ENCODE data around the gene ADGRB3.

DNA sequence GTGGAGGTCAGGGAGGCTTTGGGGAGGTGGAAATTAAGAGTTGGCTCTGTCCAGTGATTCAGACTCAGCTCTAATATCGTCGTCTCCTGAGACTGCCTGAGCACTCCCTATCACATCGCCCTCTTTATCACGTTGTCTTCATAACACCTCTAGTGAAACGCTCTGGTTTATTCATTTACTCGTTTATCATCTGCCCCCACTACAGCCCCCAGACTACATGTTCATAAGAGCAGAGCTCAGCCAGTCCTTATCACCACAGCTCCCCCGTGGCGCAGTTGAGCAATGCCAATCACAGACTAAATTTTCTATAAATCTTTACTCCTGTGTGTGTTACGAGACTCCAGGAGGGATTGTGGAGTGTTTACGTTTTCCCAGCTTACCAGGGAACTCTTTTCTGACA lies 316.2 kb downstream of the ADGRB3 start:
- TF ChIP-seq, protein P1, sequence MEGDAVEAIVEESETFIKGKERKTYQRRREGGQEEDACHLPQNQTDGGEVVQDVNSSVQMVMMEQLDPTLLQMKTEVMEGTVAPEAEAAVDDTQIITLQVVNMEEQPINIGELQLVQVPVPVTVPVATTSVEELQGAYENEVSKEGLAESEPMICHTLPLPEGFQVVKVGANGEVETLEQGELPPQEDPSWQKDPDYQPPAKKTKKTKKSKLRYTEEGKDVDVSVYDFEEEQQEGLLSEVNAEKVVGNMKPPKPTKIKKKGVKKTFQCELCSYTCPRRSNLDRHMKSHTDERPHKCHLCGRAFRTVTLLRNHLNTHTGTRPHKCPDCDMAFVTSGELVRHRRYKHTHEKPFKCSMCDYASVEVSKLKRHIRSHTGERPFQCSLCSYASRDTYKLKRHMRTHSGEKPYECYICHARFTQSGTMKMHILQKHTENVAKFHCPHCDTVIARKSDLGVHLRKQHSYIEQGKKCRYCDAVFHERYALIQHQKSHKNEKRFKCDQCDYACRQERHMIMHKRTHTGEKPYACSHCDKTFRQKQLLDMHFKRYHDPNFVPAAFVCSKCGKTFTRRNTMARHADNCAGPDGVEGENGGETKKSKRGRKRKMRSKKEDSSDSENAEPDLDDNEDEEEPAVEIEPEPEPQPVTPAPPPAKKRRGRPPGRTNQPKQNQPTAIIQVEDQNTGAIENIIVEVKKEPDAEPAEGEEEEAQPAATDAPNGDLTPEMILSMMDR (IDR thresholded peaks at IDR 0.05; ENCODE audit: low read length), result no peak
- TF ChIP-seq EZH2 (IDR thresholded peaks at IDR 0.05; ENCODE audit: borderline replicate concordance, low read length), result no peak
